GM21723 (cell line): ENCODE results near the gene PCDHGA7.
"Not testable (repeated sequence)": the region's sequence is repeated elsewhere in the genome, so short reads cannot be mapped to it uniquely, and the experiment has no call there.

Experiments
- ATAC-seq: cut with Tn5 transposase; IDR thresholded peaks from one replicate; pipeline ENCODE4 v1.9.1; 2021; ENCODE audit warnings: mild to moderate bottlenecking, moderate library complexity; ENCODE audit not compliant: unreplicated experiment

The PCDHGA7 gene

GRCh38 chr5:141366016-141366896, 16.3 kb upstream of the PCDHGA7 start:
- no peak for ATAC-seq

- peak; percentile 97 for ATAC-seq
Observed at GRCh38 chr5:141369994-141370848, 12.3 kb upstream of the PCDHGA7 start, which contains the start of gene PCDHGB3. TSS of gene PCDHGB3 (plus strand) at chr5:141370242. CDS start at chr5:141370395, 153 bp downstream.

DNA sequence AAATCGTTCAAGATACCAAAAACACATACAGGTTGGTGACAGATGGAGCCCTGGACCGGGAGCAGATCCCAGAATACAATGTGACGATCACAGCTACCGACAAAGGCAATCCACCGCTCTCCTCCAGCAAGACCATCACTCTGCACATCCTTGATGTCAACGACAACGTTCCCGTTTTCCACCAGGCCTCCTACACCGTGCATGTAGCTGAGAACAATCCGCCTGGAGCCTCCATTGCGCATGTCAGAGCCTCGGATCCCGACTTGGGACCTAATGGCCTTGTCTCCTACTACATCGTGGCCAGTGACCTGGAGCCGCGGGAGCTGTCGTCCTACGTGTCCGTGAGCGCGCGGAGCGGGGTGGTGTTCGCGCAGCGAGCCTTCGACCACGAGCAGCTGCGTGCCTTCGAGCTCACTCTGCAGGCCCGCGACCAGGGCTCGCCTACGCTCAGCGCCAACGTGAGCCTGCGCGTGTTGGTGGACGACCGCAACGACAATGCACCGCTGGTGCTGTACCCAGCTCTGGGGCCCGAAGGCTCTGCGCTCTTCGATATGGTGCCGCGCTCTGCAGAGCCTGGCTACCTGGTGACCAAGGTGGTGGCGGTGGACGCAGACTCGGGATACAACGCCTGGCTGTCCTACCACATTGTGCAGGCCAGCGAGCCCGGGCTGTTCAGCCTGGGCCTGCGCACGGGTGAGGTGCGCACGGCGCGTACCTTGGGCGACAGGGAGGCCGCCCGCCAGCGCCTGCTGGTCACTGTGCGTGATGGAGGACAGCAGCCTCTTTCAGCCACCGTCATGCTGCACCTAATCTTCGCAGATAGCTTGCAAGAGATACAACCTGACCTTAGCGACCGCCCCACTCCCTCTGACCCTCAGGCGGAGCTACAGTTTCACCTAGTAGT, 10.7 kb upstream of the PCDHGA7 start:
- no peak for ATAC-seq

GRCh38 chr5:141373673-141374317, 8.7 kb upstream of the PCDHGA7 start, which contains the start of gene PCDHGA6:
TSS of gene PCDHGA6 (plus strand) at chr5:141373891. CDS start at chr5:141374084, 193 bp downstream.
- ATAC-seq, result no peak

GRCh38 chr5:141374627-141375026, 7.9 kb upstream of the PCDHGA7 start:
- ATAC-seq, result no peak

- not testable (repeated sequence) for ATAC-seq
Observed at GRCh38 chr5:141375444-141376155, 6.9 kb upstream of the PCDHGA7 start.

- no peak for ATAC-seq
Observed at GRCh38 chr5:141383345-141383744, 803 bp downstream of the PCDHGA7 start.

GRCh38 chr5:141384471-141385267, 2.1 kb downstream of the PCDHGA7 start:
- ATAC-seq, result no peak

- ATAC-seq, result not testable (repeated sequence)
Observed at GRCh38 chr5:141387557-141388311, 5.2 kb downstream of the PCDHGA7 start, which contains the start of gene PCDHGB4. TSS of gene PCDHGB4 (plus strand) at chr5:141387698. CDS start at chr5:141387885, 187 bp downstream.

DNA sequence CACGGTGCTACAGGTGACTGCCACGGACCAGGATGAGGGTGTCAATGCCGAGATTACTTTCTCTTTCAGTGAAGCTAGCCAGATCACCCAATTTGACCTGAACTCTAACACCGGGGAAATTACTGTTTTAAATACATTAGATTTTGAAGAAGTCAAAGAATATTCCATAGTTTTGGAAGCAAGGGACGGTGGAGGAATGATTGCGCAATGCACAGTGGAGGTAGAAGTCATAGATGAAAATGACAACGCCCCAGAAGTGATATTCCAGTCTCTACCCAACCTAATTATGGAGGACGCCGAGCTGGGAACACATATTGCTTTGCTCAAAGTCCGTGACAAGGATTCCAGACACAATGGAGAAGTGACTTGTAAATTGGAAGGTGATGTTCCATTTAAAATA, 6.1 kb downstream of the PCDHGA7 start:
- ATAC-seq, result no peak

DNA sequence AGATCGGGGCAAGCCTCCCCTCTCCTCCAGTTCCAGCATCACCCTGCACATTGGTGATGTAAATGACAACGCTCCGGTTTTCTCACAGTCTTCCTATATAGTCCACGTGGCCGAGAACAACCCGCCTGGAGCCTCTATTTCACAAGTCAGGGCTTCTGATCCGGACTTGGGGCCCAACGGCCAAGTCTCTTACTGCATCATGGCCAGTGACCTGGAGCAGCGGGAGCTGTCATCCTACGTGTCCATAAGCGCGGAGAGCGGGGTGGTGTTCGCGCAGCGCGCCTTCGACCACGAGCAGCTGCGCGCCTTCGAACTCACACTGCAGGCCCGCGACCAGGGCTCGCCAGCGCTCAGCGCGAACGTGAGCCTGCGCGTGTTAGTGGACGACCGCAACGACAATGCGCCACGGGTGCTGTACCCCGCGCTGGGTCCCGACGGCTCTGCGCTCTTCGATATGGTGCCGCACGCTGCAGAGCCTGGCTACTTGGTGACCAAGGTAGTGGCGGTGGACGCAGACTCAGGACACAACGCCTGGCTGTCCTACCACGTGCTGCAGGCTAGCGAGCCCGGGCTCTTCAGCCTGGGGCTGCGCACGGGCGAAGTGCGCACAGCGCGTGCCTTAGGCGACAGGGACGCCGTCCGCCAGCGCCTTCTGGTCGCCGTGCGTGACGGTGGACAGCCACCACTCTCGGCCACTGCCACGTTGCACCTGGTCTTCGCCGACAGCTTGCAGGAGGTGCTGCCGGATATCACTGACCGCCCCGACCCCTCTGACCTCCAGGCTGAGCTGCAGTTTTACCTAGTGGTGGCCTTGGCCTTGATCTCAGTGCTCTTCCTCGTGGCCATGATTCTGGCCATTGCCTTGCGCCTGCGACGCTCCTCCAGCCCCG, 6.9 kb downstream of the PCDHGA7 start:
- no peak for ATAC-seq

- ATAC-seq, result no peak
Observed at GRCh38 chr5:141392429-141393198, 10.1 kb downstream of the PCDHGA7 start, which contains the start of gene PCDHGA8. TSS of gene PCDHGA8 (plus strand) at chr5:141392633. CDS start at chr5:141392814, 181 bp downstream.

DNA sequence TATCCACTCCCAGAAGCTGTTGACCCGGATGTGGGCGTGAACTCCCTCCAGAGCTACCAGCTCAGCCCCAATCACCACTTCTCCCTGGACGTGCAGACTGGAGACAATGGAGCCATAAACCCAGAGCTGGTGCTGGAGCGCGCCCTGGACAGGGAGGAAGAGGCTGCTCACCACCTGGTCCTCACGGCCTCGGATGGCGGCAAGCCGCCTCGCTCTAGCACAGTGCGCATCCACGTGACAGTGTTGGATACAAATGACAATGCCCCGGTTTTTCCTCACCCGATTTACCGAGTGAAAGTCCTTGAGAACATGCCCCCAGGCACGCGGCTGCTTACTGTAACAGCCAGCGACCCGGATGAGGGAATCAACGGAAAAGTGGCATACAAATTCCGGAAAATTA, 10.7 kb downstream of the PCDHGA7 start:
- no peak for ATAC-seq

DNA sequence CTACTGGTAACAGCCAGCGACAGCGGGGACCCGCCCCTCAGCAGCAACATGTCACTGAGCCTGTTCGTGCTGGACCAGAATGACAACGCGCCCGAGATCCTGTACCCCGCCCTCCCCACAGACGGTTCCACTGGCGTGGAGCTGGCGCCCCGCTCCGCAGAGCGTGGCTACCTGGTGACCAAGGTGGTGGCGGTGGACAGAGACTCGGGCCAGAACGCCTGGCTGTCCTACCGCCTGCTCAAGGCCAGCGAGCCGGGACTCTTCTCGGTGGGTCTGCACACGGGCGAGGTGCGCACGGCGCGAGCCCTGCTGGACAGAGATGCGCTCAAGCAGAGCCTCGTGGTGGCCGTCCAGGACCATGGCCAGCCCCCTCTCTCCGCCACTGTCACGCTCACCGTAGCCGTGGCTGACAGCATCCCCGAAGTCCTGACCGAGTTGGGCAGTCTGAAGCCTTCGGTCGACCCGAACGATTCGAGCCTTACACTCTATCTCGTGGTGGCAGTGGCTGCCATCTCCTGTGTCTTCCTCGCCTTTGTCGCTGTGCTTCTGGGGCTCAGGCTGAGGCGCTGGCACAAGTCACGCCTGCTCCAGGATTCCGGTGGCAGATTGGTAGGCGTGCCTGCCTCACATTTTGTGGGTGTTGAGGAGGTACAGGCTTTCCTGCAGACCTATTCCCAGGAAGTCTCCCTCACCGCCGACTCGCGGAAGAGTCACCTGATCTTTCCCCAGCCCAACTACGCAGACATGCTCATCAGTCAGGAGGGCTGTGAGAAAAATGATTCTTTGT, 12.1 kb downstream of the PCDHGA7 start:
- ATAC-seq, result not testable (repeated sequence)
